Liver (tissue), 9 donors: ENCODE measurements around the gene PRPF6. TPM values are rescaled to one million over a fixed set of nuclear protein-coding genes. Genes with fewer than 3 reads are reported as not detected.

ENCODE experiments used
- DNase-seq: peaks from one replicate; pipeline ENCODE4 v3.0.0-alpha.2; 2017; ENCODE audit warnings: low spot score
- H3K27ac ChIP-seq, 2 donors: one replicate each; pipeline ENCODE4 v1.7.0; 2013; ENCODE audit warnings: inconsistent platforms in 2 of 2, low read length in 2 of 2, control low read depth in 1 of 2, low read depth in 1 of 2, mild to moderate bottlenecking in 1 of 2
- H3K27me3 ChIP-seq, 4 donors: one replicate each; pipeline versions ENCODE4 v1.6.1 to v1.7.0; 2013; ENCODE audit warnings: low read length in 3 of 4, inconsistent platforms in 1 of 4, mild to moderate bottlenecking in 1 of 4, moderate library complexity in 1 of 4; ENCODE audit not compliant: control insufficient read depth in 4 of 4, insufficient read depth in 4 of 4
- H3K36me3 ChIP-seq, 4 donors: one replicate each; pipeline versions ENCODE4 v1.6.1 to v1.7.0; 2013; ENCODE audit warnings: low read length in 3 of 4, mild to moderate bottlenecking in 3 of 4, low read depth in 1 of 4, moderate library complexity in 1 of 4; ENCODE audit not compliant: control insufficient read depth in 4 of 4, insufficient read depth in 3 of 4
- H3K4me1 ChIP-seq, 4 donors: one replicate each; pipeline versions ENCODE4 v1.6.1 to v1.7.0; 2013; ENCODE audit warnings: low read length in 3 of 4, mild to moderate bottlenecking in 3 of 4, moderate library complexity in 1 of 4; ENCODE audit not compliant: control insufficient read depth in 4 of 4, insufficient read depth in 4 of 4
- H3K4me3 ChIP-seq, 3 donors: one replicate each; pipeline versions ENCODE4 v1.6.1 to v1.7.0; 2013; ENCODE audit warnings: low read length in 3 of 3, control low read depth in 1 of 3, low read depth in 1 of 3, mild to moderate bottlenecking in 1 of 3
- H3K9ac ChIP-seq, 2 donors: one replicate each; pipeline ENCODE4 v1.7.0; 2013; ENCODE audit warnings: low read length in 2 of 2, mild to moderate bottlenecking in 2 of 2, moderate library complexity in 2 of 2, control low read depth in 1 of 2, low read depth in 1 of 2
- H3K9me3 ChIP-seq, 4 donors: one replicate each; pipeline versions ENCODE4 v1.6.1 to v1.7.0; 2013; ENCODE audit warnings: low read length in 3 of 4; ENCODE audit not compliant: control insufficient read depth in 4 of 4
- FOXA2 ChIP-seq: IDR thresholded peaks from 2 replicates; pipeline ENCODE4 v1.6.1; 2016; ENCODE audit warnings: antibody characterized with exemption
- GABPA ChIP-seq, 2 donors: IDR thresholded peaks in 1 of 2; conservative IDR thresholded peaks in 1 of 2; 2 replicates each; pipeline ENCODE4 v1.6.1; 2016; ENCODE audit warnings: antibody characterized with exemption in 2 of 2, mild to moderate bottlenecking in 1 of 2, moderate library complexity in 1 of 2
- RAD21 ChIP-seq, 2 donors: IDR thresholded peaks; 2 replicates each; pipeline ENCODE4 v1.6.1; 2016; ENCODE audit warnings: antibody characterized with exemption in 2 of 2, mild to moderate bottlenecking in 2 of 2
- RXRA ChIP-seq, 2 donors: IDR thresholded peaks; 2 replicates each; pipeline ENCODE4 v1.6.1; 2017 to 2018; ENCODE audit warnings: antibody characterized with exemption in 2 of 2, mild to moderate bottlenecking in 1 of 2
- SP1 ChIP-seq: IDR thresholded peaks from 2 replicates; pipeline ENCODE4 v1.6.1; 2018; ENCODE audit warnings: antibody characterized with exemption, mild to moderate bottlenecking
- YY1 ChIP-seq: IDR thresholded peaks from 2 replicates; pipeline ENCODE4 v1.6.1; 2016; ENCODE audit warnings: antibody characterized with exemption, mild to moderate bottlenecking
- WGBS: extraction: QIAGEN DNeasy Blood & Tissue Kit; methylation state at CpG from one replicate; pipeline ENCODE4 v1.1.7; 2013; 5-methylcytosine and 5-hydroxymethylcytosine counted together
- polyA plus RNA-seq, 2 donors: library from polyadenylated mRNA; stranded (reverse) in 1 of 2; unstranded in 1 of 2; fragments of 200-250 nt in 1 of 2; fragments of >200 nt in 1 of 2; fragmentation: Nextera tagmentation in 1 of 2; extraction: Ambion mirVana in 1 of 2; gene quantifications; one replicate each; pipeline versions ENCODE4 v1.2.1 to v1.2.3, GENCODE V29; 2013 to 2015
- total RNA-seq, 2 donors: library from RNA; depleted of rRNA; stranded (reverse); fragments of >200 nt; gene quantifications; one replicate each; pipeline ENCODE4 v1.2.3, GENCODE V29; 2014
- TF ChIP-seq, protein P1 (sequence below): IDR thresholded peaks from 2 replicates; pipeline ENCODE4 v1.6.1; 2016; ENCODE audit warnings: antibody characterized with exemption
- TF ChIP-seq, protein P2 (sequence below): IDR thresholded peaks from 2 replicates; pipeline ENCODE4 v1.6.1; 2016; ENCODE audit warnings: antibody characterized with exemption, mild to moderate bottlenecking
- TF ChIP-seq, protein P3 (sequence below): IDR thresholded peaks from 2 replicates; pipeline ENCODE4 v1.6.1; 2016; ENCODE audit warnings: antibody characterized with exemption
- TF ChIP-seq, protein P4 (sequence below): fragments of 150-350 bp; IDR thresholded peaks from 2 replicates; pipeline ENCODE4 v1.5.1; 2017; ENCODE audit warnings: improper control_type of control experiment, low read depth, low read length; ENCODE audit not compliant: missing input control
- TF ChIP-seq, protein P5 (sequence below): IDR thresholded peaks from 2 replicates; pipeline ENCODE4 v1.6.1; 2016; ENCODE audit warnings: antibody characterized with exemption
- donor health status: healthy.
- donor health status: healthy.
- donor health status: healthy.
- donor health status: healthy.
- donor health status: healthy.

PRPF6 gene
- total and polyA plus RNA-seq, 4 donors = 16.3 to 24.9 (median 23.1) TPM

DNA sequence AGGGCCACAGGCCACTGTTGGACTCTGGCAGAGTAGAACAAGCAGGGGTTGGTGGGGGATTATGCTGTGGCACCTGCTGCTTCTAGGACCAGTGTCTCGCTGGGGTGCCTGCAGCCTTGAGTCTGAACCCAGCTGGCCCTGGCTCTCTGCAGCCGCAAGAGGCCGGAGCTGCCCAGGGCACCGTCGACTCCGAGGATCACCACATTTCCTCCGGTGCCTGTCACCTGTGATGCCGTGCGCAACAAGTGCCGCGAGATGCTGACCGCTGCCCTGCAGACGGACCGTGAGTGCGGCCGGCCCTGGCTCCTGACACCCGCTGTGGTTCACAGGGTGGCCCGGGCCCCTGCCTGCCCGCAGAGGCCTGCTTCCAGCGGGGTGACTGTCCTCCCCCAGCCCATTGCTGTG lies 88.3 kb downstream of the PRPF6 start:
- H3K9me3 ChIP-seq = no peaks in the 10 kb centered on the region
- no peak overlapping the region for H3K27ac ChIP-seq
- TF ChIP-seq GABPA (IDR thresholded peaks at IDR 0.05 in 1 of 2, conservative IDR thresholded peaks at IDR 0.05 in 1 of 2) = no peak
- TF ChIP-seq FOXA2 = no peak
- no peak for TF ChIP-seq RAD21 (IDR thresholded peaks at IDR 0.05)
- TF ChIP-seq YY1 = no peak
- no peak for TF ChIP-seq SP1
- TF ChIP-seq, protein P1, sequence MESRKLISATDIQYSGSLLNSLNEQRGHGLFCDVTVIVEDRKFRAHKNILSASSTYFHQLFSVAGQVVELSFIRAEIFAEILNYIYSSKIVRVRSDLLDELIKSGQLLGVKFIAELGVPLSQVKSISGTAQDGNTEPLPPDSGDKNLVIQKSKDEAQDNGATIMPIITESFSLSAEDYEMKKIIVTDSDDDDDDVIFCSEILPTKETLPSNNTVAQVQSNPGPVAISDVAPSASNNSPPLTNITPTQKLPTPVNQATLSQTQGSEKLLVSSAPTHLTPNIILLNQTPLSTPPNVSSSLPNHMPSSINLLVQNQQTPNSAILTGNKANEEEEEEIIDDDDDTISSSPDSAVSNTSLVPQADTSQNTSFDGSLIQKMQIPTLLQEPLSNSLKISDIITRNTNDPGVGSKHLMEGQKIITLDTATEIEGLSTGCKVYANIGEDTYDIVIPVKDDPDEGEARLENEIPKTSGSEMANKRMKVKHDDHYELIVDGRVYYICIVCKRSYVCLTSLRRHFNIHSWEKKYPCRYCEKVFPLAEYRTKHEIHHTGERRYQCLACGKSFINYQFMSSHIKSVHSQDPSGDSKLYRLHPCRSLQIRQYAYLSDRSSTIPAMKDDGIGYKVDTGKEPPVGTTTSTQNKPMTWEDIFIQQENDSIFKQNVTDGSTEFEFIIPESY = no peak
- TF ChIP-seq, protein P2, sequence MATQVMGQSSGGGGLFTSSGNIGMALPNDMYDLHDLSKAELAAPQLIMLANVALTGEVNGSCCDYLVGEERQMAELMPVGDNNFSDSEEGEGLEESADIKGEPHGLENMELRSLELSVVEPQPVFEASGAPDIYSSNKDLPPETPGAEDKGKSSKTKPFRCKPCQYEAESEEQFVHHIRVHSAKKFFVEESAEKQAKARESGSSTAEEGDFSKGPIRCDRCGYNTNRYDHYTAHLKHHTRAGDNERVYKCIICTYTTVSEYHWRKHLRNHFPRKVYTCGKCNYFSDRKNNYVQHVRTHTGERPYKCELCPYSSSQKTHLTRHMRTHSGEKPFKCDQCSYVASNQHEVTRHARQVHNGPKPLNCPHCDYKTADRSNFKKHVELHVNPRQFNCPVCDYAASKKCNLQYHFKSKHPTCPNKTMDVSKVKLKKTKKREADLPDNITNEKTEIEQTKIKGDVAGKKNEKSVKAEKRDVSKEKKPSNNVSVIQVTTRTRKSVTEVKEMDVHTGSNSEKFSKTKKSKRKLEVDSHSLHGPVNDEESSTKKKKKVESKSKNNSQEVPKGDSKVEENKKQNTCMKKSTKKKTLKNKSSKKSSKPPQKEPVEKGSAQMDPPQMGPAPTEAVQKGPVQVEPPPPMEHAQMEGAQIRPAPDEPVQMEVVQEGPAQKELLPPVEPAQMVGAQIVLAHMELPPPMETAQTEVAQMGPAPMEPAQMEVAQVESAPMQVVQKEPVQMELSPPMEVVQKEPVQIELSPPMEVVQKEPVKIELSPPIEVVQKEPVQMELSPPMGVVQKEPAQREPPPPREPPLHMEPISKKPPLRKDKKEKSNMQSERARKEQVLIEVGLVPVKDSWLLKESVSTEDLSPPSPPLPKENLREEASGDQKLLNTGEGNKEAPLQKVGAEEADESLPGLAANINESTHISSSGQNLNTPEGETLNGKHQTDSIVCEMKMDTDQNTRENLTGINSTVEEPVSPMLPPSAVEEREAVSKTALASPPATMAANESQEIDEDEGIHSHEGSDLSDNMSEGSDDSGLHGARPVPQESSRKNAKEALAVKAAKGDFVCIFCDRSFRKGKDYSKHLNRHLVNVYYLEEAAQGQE = no peak
- TF ChIP-seq, protein P3, sequence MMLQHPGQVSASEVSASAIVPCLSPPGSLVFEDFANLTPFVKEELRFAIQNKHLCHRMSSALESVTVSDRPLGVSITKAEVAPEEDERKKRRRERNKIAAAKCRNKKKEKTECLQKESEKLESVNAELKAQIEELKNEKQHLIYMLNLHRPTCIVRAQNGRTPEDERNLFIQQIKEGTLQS = no peak
- peaks cover 20 to 45% (median 38%) of the 10 kb centered on the region in 4 donors for H3K4me1 ChIP-seq
- H3K27me3 ChIP-seq = no peaks in the 10 kb centered on the region
- 94% methylated on average over 20 of the region's 20 CpGs for WGBS
- no peak overlapping the region for H3K9ac ChIP-seq
- no peak for DNase-seq
- peaks cover 0 to 10% (median 0%) of the 10 kb centered on the region in 4 donors for H3K36me3 ChIP-seq
- H3K4me3 ChIP-seq = no peak overlapping the region

DNA sequence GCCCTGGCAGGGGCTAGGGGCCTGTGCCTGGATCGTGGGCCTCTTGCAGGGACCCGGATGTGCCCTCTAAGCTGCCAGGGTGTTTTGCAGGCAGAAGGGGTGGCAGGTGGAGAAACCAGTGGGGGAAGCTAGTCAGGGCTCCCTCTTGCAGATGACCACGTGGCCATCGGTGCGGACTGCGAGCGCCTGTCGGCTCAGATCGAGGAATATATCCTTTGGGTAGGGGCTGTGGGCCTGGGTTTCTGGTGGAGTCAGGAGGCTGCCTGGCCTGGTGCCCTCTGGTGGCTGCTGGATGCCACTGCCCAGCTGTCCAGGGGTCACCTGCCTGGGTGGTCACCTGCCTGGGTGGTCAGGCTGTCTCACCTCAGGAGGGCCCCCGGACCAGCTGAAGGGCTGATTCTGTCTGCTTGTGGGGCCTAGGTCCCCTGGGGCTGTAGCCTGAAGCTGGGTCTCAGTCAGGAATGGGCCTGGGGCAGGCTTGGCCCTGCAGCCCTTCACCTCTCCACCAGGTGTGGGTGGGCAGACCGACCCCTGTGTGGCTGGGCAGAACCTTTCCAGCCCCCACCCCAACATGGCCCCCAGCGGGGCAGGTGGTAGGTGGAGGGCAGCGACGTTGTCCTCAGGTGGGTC lies 88.8 kb downstream of the PRPF6 start:
- H3K4me1 ChIP-seq = peaks cover 14 to 40% (median 33%) of the 10 kb centered on the region in 4 donors
- peaks cover 0 to 10% (median 0%) of the 10 kb centered on the region in 4 donors for H3K36me3 ChIP-seq
- H3K27me3 ChIP-seq = no peaks in the 10 kb centered on the region
- DNase-seq = peak; percentile 55
- TF ChIP-seq, protein P4, sequence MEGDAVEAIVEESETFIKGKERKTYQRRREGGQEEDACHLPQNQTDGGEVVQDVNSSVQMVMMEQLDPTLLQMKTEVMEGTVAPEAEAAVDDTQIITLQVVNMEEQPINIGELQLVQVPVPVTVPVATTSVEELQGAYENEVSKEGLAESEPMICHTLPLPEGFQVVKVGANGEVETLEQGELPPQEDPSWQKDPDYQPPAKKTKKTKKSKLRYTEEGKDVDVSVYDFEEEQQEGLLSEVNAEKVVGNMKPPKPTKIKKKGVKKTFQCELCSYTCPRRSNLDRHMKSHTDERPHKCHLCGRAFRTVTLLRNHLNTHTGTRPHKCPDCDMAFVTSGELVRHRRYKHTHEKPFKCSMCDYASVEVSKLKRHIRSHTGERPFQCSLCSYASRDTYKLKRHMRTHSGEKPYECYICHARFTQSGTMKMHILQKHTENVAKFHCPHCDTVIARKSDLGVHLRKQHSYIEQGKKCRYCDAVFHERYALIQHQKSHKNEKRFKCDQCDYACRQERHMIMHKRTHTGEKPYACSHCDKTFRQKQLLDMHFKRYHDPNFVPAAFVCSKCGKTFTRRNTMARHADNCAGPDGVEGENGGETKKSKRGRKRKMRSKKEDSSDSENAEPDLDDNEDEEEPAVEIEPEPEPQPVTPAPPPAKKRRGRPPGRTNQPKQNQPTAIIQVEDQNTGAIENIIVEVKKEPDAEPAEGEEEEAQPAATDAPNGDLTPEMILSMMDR = peak; percentile 61
- TF ChIP-seq, protein P5, sequence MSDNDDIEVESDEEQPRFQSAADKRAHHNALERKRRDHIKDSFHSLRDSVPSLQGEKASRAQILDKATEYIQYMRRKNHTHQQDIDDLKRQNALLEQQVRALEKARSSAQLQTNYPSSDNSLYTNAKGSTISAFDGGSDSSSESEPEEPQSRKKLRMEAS = no peak
- TF ChIP-seq GABPA (IDR thresholded peaks at IDR 0.05 in 1 of 2, conservative IDR thresholded peaks at IDR 0.05 in 1 of 2) (no peak), RXRA (IDR thresholded peaks at IDR 0.05) (no peak)
- TF ChIP-seq, protein P1 = no peak
- H3K27ac ChIP-seq = no peak overlapping the region
- WGBS = 83% methylated on average over 14 of the region's 14 CpGs
- H3K4me3 ChIP-seq = no peak overlapping the region
- H3K9me3 ChIP-seq = no peaks in the 10 kb centered on the region
- H3K9ac ChIP-seq = no peak overlapping the region
